ENCODE results near the gene IMMP2L.

Gene IMMP2L

DNA sequence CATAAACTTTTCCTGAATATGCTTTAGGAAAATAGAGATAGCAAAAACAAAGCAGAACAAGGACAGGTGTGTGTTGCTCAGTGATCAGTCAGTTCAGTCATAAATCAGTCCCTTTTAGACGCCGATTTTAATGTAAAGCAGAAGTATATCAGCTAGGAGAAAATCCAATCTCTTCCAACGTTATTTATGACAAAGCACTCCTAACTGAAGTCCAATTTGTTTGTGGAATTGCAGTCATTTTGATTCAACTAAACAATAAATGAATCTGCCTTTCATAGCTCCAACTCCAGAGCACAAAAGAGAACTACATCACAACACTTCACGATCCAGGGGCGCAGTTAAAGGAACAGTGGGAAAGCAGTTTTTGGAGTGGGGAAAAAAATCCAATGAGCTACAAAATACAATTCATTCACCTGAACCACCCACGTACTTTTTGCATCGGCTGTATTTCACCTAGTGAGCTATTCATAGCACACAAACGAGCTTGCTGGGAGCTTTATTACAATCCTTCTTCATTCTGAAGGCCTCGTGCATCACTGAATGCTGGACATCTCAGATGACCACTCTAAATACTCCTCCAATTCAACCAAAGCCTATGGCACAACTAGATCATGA, 320.0 kb downstream of the IMMP2L start:
- Histone ChIP-seq H3K9ac (ENCODE audit: low read length in 2 of 2) (no peak overlapping the region), H3K27ac (ENCODE audit: low read length) (no peak overlapping the region), H3K9me3 (ENCODE audit: control insufficient read depth in 2 of 2, low read length in 2 of 2) (no peaks in the 10 kb centered on the region), H3K4me1 (ENCODE audit: control insufficient read depth, insufficient read depth, low read length) (no peaks in the 10 kb centered on the region), H3K36me3 (ENCODE audit: control insufficient read depth in 2 of 2, insufficient read depth in 2 of 2, low read length in 2 of 2) (no peaks in the 10 kb centered on the region), H3K4me3 (ENCODE audit: low read length in 2 of 2) (no peak overlapping the region), H3K27me3 (ENCODE audit: control insufficient read depth in 1 of 2, insufficient read depth in 2 of 2, low read length in 2 of 2) (no peaks in the 10 kb centered on the region)

DNA sequence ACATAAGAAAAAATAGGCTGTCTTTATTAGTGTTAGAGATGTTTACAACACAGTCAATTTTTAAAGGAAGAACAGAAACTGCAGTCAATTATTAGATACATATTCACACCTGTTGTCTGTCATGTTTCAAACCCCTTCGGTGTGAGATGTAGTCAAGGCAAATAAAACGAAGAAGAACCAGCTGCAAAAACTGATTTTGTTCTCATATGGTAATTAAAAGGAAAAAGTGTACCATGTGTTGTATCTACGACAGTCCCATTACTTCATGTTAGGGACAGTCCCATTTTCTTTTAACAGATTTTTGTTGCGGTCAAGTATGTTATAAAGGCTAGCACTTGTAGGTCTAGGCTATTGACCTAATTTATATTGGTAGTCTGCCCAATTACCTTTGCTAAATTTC, 321.9 kb downstream of the IMMP2L start:
- Histone ChIP-seq H3K4me1 (ENCODE audit: control insufficient read depth, insufficient read depth, low read length) (no peaks in the 10 kb centered on the region), H3K9me3 (ENCODE audit: control insufficient read depth in 2 of 2, low read length in 2 of 2) (no peaks in the 10 kb centered on the region), H3K27ac (ENCODE audit: low read length) (no peak overlapping the region), H3K9ac (ENCODE audit: low read length in 2 of 2) (no peak overlapping the region), H3K27me3 (ENCODE audit: control insufficient read depth in 1 of 2, insufficient read depth in 2 of 2, low read length in 2 of 2) (no peaks in the 10 kb centered on the region), H3K4me3 (ENCODE audit: low read length in 2 of 2) (no peak overlapping the region), H3K36me3 (ENCODE audit: control insufficient read depth in 2 of 2, insufficient read depth in 2 of 2, low read length in 2 of 2) (no peaks in the 10 kb centered on the region)

DNA sequence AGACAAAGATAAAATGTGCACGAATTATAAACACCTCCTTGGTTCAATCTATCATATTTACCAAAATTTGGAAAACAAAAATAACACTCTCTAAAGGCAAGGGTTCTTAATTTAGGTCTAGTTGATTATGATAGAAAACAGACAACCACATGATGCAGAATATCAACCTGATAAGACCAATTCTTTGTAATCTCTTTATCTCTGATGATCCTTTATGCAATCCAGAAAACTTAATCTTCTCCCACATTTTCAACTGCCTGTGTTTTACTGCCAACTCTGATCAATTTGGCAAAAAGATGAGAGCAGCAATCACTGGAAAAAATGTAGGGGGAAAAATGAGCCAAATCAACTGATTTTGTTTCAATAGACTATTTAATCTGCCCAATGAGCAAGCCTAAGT, 322.9 kb downstream of the IMMP2L start:
- H3K4me1 ChIP-seq (ENCODE audit: control insufficient read depth, insufficient read depth, low read length) = no peaks in the 10 kb centered on the region
- no peaks in the 10 kb centered on the region for H3K27me3 ChIP-seq (ENCODE audit: control insufficient read depth in 1 of 2, insufficient read depth in 2 of 2, low read length in 2 of 2)
- H3K27ac ChIP-seq (ENCODE audit: low read length) = no peak overlapping the region
- no peaks in the 10 kb centered on the region for H3K9me3 ChIP-seq (ENCODE audit: control insufficient read depth in 2 of 2, low read length in 2 of 2)
- H3K36me3 ChIP-seq (ENCODE audit: control insufficient read depth in 2 of 2, insufficient read depth in 2 of 2, low read length in 2 of 2) = no peaks in the 10 kb centered on the region
- H3K9ac ChIP-seq (ENCODE audit: low read length in 2 of 2) = no peak overlapping the region
- no peak overlapping the region for H3K4me3 ChIP-seq (ENCODE audit: low read length in 2 of 2)

DNA sequence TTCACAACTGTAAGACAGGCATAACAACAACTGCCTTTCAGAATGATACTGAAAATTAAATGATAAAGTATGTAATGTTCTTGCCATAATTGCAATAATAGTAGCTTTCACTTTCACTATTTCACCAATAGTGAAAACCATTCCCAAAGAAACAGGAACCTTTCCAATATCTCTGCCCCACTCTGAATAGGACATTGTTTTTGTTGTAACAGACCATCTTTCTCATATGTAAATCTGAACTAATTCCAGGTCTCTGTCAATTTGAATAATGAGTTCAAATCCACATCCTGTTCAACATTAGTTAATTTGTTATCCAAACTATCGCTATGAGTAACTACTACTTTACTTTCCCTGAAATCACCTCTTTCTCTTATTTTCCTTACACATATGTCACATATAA, 323.4 kb downstream of the IMMP2L start:
- Histone ChIP-seq H3K36me3 (ENCODE audit: control insufficient read depth in 2 of 2, insufficient read depth in 2 of 2, low read length in 2 of 2) (no peaks in the 10 kb centered on the region), H3K27me3 (ENCODE audit: control insufficient read depth in 1 of 2, insufficient read depth in 2 of 2, low read length in 2 of 2) (no peaks in the 10 kb centered on the region), H3K9ac (ENCODE audit: low read length in 2 of 2) (no peak overlapping the region), H3K27ac (ENCODE audit: low read length) (no peak overlapping the region), H3K4me1 (ENCODE audit: control insufficient read depth, insufficient read depth, low read length) (no peaks in the 10 kb centered on the region), H3K4me3 (ENCODE audit: low read length in 2 of 2) (peak overlapping the region in 1 of 2 donors; percentile 9), H3K9me3 (ENCODE audit: control insufficient read depth in 2 of 2, low read length in 2 of 2) (no peaks in the 10 kb centered on the region)

DNA sequence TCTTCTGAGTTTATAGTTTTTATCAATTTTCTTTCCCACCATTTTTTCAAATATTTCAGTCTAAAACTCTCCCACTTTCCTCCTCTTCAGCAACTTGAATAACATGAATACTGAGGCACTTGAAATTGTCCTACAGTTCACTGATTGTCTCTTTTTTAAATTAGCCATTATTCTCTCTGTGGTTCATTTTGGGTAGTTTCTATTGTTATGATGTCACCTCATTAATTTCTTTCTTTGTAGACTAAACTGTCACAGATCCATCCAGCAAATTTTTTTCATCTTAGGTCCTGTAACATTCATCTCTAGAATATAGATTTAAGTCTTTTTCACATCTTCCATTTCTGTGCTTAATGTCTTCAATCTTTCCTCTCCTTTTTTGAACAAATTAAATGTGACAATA, 326.6 kb downstream of the IMMP2L start:
- H3K9me3 ChIP-seq (ENCODE audit: control insufficient read depth in 2 of 2, low read length in 2 of 2) = no peaks in the 10 kb centered on the region
- H3K36me3 ChIP-seq (ENCODE audit: control insufficient read depth in 2 of 2, insufficient read depth in 2 of 2, low read length in 2 of 2) = no peaks in the 10 kb centered on the region
- no peaks in the 10 kb centered on the region for H3K4me1 ChIP-seq (ENCODE audit: control insufficient read depth, insufficient read depth, low read length)
- no peak overlapping the region for H3K9ac ChIP-seq (ENCODE audit: low read length in 2 of 2)
- no peaks in the 10 kb centered on the region for H3K27me3 ChIP-seq (ENCODE audit: control insufficient read depth in 1 of 2, insufficient read depth in 2 of 2, low read length in 2 of 2)
- no peak overlapping the region for H3K4me3 ChIP-seq (ENCODE audit: low read length in 2 of 2)
- H3K27ac ChIP-seq (ENCODE audit: low read length) = no peak overlapping the region

GRCh38 chr7:111232249-111233084, 329.8 kb downstream of the IMMP2L start:
- H3K27me3 ChIP-seq (ENCODE audit: control insufficient read depth in 1 of 2, insufficient read depth in 2 of 2, low read length in 2 of 2) = no peaks in the 10 kb centered on the region
- no peak overlapping the region for H3K4me3 ChIP-seq (ENCODE audit: low read length in 2 of 2)
- H3K27ac ChIP-seq (ENCODE audit: low read length) = no peak overlapping the region
- no peak overlapping the region for H3K9ac ChIP-seq (ENCODE audit: low read length in 2 of 2)
- H3K4me1 ChIP-seq (ENCODE audit: control insufficient read depth, insufficient read depth, low read length) = no peaks in the 10 kb centered on the region
- H3K9me3 ChIP-seq (ENCODE audit: control insufficient read depth in 2 of 2, low read length in 2 of 2) = no peaks in the 10 kb centered on the region
- H3K36me3 ChIP-seq (ENCODE audit: control insufficient read depth in 2 of 2, insufficient read depth in 2 of 2, low read length in 2 of 2) = no peaks in the 10 kb centered on the region

DNA sequence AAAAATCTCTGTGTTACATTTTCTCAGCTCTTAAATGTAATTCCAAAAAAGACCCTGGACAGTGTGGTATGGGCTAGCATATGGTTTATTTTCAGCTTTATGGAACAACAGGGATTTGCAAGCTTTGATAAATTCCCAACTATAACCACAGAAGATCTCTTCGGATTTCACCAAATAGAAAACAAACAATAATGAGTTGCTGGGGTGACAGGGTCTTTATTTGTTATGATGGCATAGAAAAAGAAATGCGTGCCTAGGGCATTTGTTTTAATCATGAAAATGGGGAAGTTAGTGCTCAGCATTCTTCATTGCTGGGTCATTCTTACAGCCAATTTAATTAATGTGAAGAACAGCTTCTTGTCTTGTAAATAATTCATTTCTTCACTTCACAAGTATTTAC, 332.4 kb downstream of the IMMP2L start:
- no peak overlapping the region for H3K4me3 ChIP-seq (ENCODE audit: low read length in 2 of 2)
- H3K9ac ChIP-seq (ENCODE audit: low read length in 2 of 2) = no peak overlapping the region
- no peaks in the 10 kb centered on the region for H3K4me1 ChIP-seq (ENCODE audit: control insufficient read depth, insufficient read depth, low read length)
- no peak overlapping the region for H3K27ac ChIP-seq (ENCODE audit: low read length)
- H3K36me3 ChIP-seq (ENCODE audit: control insufficient read depth in 2 of 2, insufficient read depth in 2 of 2, low read length in 2 of 2) = no peaks in the 10 kb centered on the region
- H3K27me3 ChIP-seq (ENCODE audit: control insufficient read depth in 1 of 2, insufficient read depth in 2 of 2, low read length in 2 of 2) = no peaks in the 10 kb centered on the region
- H3K9me3 ChIP-seq (ENCODE audit: control insufficient read depth in 2 of 2, low read length in 2 of 2) = no peaks in the 10 kb centered on the region

- H3K27me3 ChIP-seq (ENCODE audit: control insufficient read depth in 1 of 2, insufficient read depth in 2 of 2, low read length in 2 of 2) = no peaks in the 10 kb centered on the region
- H3K27ac ChIP-seq (ENCODE audit: low read length) = no peak overlapping the region
These were observed 333.0 kb downstream of the IMMP2L start for GRCh38 chr7:111229181-111229740.

GRCh38 chr7:111228437-111228836, 333.9 kb downstream of the IMMP2L start:
- Histone ChIP-seq H3K4me3 (ENCODE audit: low read length in 2 of 2) (no peak overlapping the region), H3K27ac (ENCODE audit: low read length) (no peak overlapping the region), H3K4me1 (ENCODE audit: control insufficient read depth, insufficient read depth, low read length) (no peaks in the 10 kb centered on the region), H3K36me3 (ENCODE audit: control insufficient read depth in 2 of 2, insufficient read depth in 2 of 2, low read length in 2 of 2) (no peaks in the 10 kb centered on the region), H3K9me3 (ENCODE audit: control insufficient read depth in 2 of 2, low read length in 2 of 2) (no peaks in the 10 kb centered on the region), H3K9ac (ENCODE audit: low read length in 2 of 2) (no peak overlapping the region), H3K27me3 (ENCODE audit: control insufficient read depth in 1 of 2, insufficient read depth in 2 of 2, low read length in 2 of 2) (no peaks in the 10 kb centered on the region)

More at GRCh38 chr7:111229181-111229740, 333.0 kb downstream of the IMMP2L start:
- H3K9ac ChIP-seq (ENCODE audit: low read length in 2 of 2) = no peak overlapping the region
- no peak overlapping the region for H3K4me3 ChIP-seq (ENCODE audit: low read length in 2 of 2)
- H3K4me1 ChIP-seq (ENCODE audit: control insufficient read depth, insufficient read depth, low read length) = no peaks in the 10 kb centered on the region
- H3K36me3 ChIP-seq (ENCODE audit: control insufficient read depth in 2 of 2, insufficient read depth in 2 of 2, low read length in 2 of 2) = no peaks in the 10 kb centered on the region
- H3K9me3 ChIP-seq (ENCODE audit: control insufficient read depth in 2 of 2, low read length in 2 of 2) = no peaks in the 10 kb centered on the region

DNA sequence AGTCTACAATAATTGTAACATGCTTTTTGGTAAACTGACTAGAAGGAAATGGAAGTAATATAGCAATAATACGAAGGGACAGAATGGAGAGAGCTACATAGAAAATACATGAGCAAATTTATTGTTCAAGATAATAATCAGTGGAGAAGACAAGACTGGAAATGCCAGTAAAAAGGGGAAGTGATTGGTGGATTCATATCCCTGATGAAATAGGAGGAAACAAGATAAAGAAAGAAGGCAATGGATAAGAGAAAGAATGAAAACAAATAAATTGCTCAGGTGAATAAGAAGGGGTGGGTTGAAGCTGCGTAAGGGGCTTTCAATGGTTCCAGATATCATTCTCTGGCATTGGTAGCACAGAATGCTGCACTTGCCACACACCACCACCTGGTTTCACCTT, 335.5 kb downstream of the IMMP2L start:
- Histone ChIP-seq H3K4me3 (ENCODE audit: low read length in 2 of 2) (no peak overlapping the region), H3K27me3 (ENCODE audit: control insufficient read depth in 1 of 2, insufficient read depth in 2 of 2, low read length in 2 of 2) (no peaks in the 10 kb centered on the region), H3K9me3 (ENCODE audit: control insufficient read depth in 2 of 2, low read length in 2 of 2) (no peaks in the 10 kb centered on the region)

More for the DNA sequence above, 335.5 kb downstream of the IMMP2L start:
- Histone ChIP-seq H3K4me1 (ENCODE audit: control insufficient read depth, insufficient read depth, low read length) (no peaks in the 10 kb centered on the region), H3K27ac (ENCODE audit: low read length) (no peak overlapping the region), H3K9ac (ENCODE audit: low read length in 2 of 2) (no peak overlapping the region), H3K36me3 (ENCODE audit: control insufficient read depth in 2 of 2, insufficient read depth in 2 of 2, low read length in 2 of 2) (no peaks in the 10 kb centered on the region)
